Neural progenitor cell (in vitro differentiated cells): ENCODE measurements around the gene DRD2. TPM values are rescaled to one million over a fixed set of nuclear protein-coding genes. Genes with fewer than 3 reads are reported as not detected.

Source experiments
- DNase-seq: peaks from one replicate; pipeline ENCODE4 v3.0.0-alpha.2; 2016; ENCODE audit warnings: low spot score
- H2AFZ ChIP-seq: fragments of 200-600 bp; sonication (generic); replicated peaks from 2 replicates; pipeline ENCODE4 v1.6.1; 2016; ENCODE audit warnings: antibody characterized with exemption
- H3F3A ChIP-seq: fragments of 200-600 bp; sonication (generic); 2 replicates; pipeline ENCODE4 v1.6.1; 2016; ENCODE audit warnings: antibody characterized with exemption, low read depth
- H3K27ac ChIP-seq: fragments of 200-600 bp; sonication (generic); 2 replicates; pipeline ENCODE4 v1.5.1; 2016; ENCODE audit warnings: mild to moderate bottlenecking
- H3K27me3 ChIP-seq: fragments of 200-600 bp; sonication (generic); 2 replicates; pipeline ENCODE4 v1.6.1; 2016; ENCODE audit warnings: mild to moderate bottlenecking, moderate library complexity
- H3K36me3 ChIP-seq: fragments of 200-600 bp; sonication (generic); 2 replicates; pipeline ENCODE4 v1.5.1; 2016
- H3K4me1 ChIP-seq: fragments of 200-600 bp; sonication (generic); 2 replicates; pipeline ENCODE4 v1.6.1; 2016; ENCODE audit warnings: mixed run types
- H3K4me2 ChIP-seq: fragments of 200-600 bp; sonication (generic); 2 replicates; pipeline ENCODE4 v1.6.1; 2016
- H3K4me3 ChIP-seq: fragments of 200-600 bp; sonication (generic); 2 replicates; pipeline ENCODE4 v1.5.1; 2016
- H3K79me2 ChIP-seq: fragments of 200-600 bp; sonication (generic); 2 replicates; pipeline ENCODE4 v1.6.1; 2016; ENCODE audit warnings: low read depth
- H3K9ac ChIP-seq: fragments of 200-600 bp; sonication (generic); 2 replicates; pipeline ENCODE4 v1.6.1; 2016
- H3K9me3 ChIP-seq: fragments of 200-600 bp; sonication (generic); 2 replicates; pipeline ENCODE4 v1.5.1; 2016; ENCODE audit warnings: low read depth
- H4K20me1 ChIP-seq: fragments of 200-600 bp; sonication (generic); 2 replicates; pipeline ENCODE4 v1.6.1; 2016; ENCODE audit warnings: low read depth
- H3K27ac Mint-ChIP-seq: 3 replicates; pipeline ENCODE4 v1.8.0; 2021; ENCODE audit warnings: mixed read lengths
- H3K27me3 Mint-ChIP-seq: 2 replicates; pipeline ENCODE4 v1.8.0; 2022; ENCODE audit warnings: low read depth, mild to moderate bottlenecking, inconsistent platforms, moderate library complexity, mixed read lengths; ENCODE audit not compliant: insufficient read depth
- H3K36me3 Mint-ChIP-seq: 3 replicates; pipeline ENCODE4 v1.8.0; 2021; ENCODE audit warnings: mixed read lengths
- H3K4me1 Mint-ChIP-seq: 3 replicates; pipeline ENCODE4 v1.8.0; 2021; ENCODE audit warnings: mixed read lengths
- H3K4me3 Mint-ChIP-seq: 3 replicates; pipeline ENCODE4 v1.8.0; 2021; ENCODE audit warnings: mild to moderate bottlenecking, moderate library complexity, mixed read lengths
- H3K9me3 Mint-ChIP-seq: 3 replicates; pipeline ENCODE4 v1.8.0; 2020; ENCODE audit warnings: mixed read lengths
- EZH2 ChIP-seq: fragments of 200-600 bp; sonication (generic); IDR thresholded peaks from 2 replicates; pipeline ENCODE4 v1.6.1; 2017; ENCODE audit warnings: antibody characterized with exemption, mild to moderate bottlenecking, moderate library complexity
- EZH2phosphoT487 ChIP-seq: fragments of 200-600 bp; sonication (generic); IDR thresholded peaks from 2 replicates; pipeline ENCODE4 v1.6.1; 2017; ENCODE audit warnings: antibody characterized with exemption
- microRNA-seq: library from miRNA; unstranded; fragments of <30 nt; microRNA quantifications from one replicate; pipeline ENCODE4, GENCODE V29; 2016
- small RNA-seq: library from RNA; depleted of rRNA; stranded (forward); fragments of <200 nt; gene quantifications from one replicate; pipeline ENCODE3, GENCODE V24; 2015
- total RNA-seq: library from RNA; depleted of rRNA; stranded (reverse); fragments of >200 nt; gene quantifications from 2 replicates; pipeline ENCODE4 v1.2.3, GENCODE V29; 2015; ENCODE audit warnings: low replicate concordance
- TF ChIP-seq, protein P1 (sequence below): fragments of 200-600 bp; sonication (generic); IDR thresholded peaks from 2 replicates; pipeline ENCODE4 v1.5.1; 2017; ENCODE audit warnings: antibody characterized with exemption, mild to moderate bottlenecking

DRD2 gene
- total RNA-seq, 1 donor from 2014 or later = 0.21 TPM

DNA sequence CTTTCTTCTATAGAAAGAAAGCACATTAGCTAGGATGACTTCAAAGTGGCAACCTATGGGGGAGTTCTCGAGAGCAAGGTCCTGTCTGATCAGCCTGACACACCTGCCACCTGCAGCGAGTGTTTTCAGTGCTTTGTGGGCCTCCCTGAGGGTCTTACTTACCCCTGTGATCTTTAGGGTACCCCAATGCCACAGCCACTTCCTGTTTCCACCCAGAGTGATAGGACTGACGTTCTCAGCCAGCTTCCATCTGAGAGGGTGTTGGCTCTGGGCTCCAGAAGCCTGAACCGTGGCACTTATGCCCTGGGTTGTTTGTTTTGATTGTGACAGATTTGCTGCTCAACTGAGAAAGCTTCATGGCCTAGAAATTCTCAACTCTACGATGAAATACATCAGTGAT is 109.3 kb downstream of the DRD2 start:
- Histone ChIP-seq H4K20me1 (no peaks in the 10 kb centered on the region), H3K27me3 (no peaks in the 10 kb centered on the region), H3K36me3 (no peaks in the 10 kb centered on the region), H3F3A (no peaks in the 10 kb centered on the region), H3K27ac (no peak overlapping the region), H3K4me2 (no peak overlapping the region), H3K4me1 (no peaks in the 10 kb centered on the region), H3K4me3 (no peak overlapping the region), H3K9me3 (no peaks in the 10 kb centered on the region), H3K9ac (no peak overlapping the region), H3K79me2 (no peaks in the 10 kb centered on the region), H2AFZ (no peak overlapping the region)
- Mint-ChIP-seq H3K36me3 (no peaks in the 10 kb centered on the region), H3K27ac (no peak overlapping the region), H3K4me1 (no peaks in the 10 kb centered on the region), H3K4me3 (no peak overlapping the region), H3K9me3 (no peaks in the 10 kb centered on the region), H3K27me3 (peaks cover 2% of the 10 kb centered on the region)
- DNase-seq = no peak
- no peak for TF ChIP-seq EZH2phosphoT487
- no peak for TF ChIP-seq EZH2
- TF ChIP-seq, protein P1, sequence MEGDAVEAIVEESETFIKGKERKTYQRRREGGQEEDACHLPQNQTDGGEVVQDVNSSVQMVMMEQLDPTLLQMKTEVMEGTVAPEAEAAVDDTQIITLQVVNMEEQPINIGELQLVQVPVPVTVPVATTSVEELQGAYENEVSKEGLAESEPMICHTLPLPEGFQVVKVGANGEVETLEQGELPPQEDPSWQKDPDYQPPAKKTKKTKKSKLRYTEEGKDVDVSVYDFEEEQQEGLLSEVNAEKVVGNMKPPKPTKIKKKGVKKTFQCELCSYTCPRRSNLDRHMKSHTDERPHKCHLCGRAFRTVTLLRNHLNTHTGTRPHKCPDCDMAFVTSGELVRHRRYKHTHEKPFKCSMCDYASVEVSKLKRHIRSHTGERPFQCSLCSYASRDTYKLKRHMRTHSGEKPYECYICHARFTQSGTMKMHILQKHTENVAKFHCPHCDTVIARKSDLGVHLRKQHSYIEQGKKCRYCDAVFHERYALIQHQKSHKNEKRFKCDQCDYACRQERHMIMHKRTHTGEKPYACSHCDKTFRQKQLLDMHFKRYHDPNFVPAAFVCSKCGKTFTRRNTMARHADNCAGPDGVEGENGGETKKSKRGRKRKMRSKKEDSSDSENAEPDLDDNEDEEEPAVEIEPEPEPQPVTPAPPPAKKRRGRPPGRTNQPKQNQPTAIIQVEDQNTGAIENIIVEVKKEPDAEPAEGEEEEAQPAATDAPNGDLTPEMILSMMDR = no peak

DNA sequence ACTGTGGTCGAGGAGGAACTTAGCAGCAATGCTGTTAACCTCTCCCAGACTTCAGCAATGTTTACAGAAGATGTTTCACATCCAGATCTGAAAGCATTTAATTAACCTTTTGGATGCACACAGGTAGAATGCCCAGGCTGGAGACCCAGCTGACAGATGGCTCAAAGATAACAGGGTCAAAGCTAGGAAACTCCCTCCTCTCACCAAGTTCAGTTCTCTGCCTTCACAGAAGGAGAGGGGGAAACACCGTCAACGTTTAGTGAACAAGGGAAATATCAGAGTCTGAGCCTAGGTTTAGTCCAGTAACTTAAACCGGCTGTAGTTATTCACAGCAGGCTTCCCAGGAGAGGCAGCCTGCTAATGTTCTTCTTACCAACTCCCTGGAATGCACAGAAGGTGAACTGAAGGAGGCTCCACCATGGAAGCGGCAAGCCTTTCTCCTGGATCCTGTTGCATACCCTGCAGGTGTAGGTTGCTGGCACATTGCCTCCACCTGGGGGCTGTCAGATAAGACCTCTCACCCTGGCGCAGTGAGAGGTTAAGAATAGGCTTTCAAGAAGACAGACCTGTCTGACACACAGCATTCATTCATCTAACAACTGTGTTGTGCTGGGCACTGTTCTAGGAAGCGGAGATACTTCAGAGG is 111.1 kb downstream of the DRD2 start:
- no peak for TF ChIP-seq EZH2
- no peak for TF ChIP-seq EZH2phosphoT487
- TF ChIP-seq, protein P1 = no peak
- Mint-ChIP-seq H3K9me3 (no peaks in the 10 kb centered on the region), H3K27ac (no peak overlapping the region), H3K4me3 (no peak overlapping the region), H3K36me3 (peaks cover 6% of the 10 kb centered on the region), H3K27me3 (no peaks in the 10 kb centered on the region), H3K4me1 (no peaks in the 10 kb centered on the region)
- Histone ChIP-seq H4K20me1 (no peaks in the 10 kb centered on the region), H3K9ac (no peak overlapping the region), H3K4me2 (no peak overlapping the region), H3K4me1 (no peaks in the 10 kb centered on the region), H3K36me3 (no peaks in the 10 kb centered on the region), H2AFZ (no peak overlapping the region), H3K9me3 (no peaks in the 10 kb centered on the region), H3K27ac (no peak overlapping the region), H3K4me3 (no peak overlapping the region), H3K27me3 (no peaks in the 10 kb centered on the region), H3K79me2 (no peaks in the 10 kb centered on the region), H3F3A (no peaks in the 10 kb centered on the region)
- no peak for DNase-seq

DNA sequence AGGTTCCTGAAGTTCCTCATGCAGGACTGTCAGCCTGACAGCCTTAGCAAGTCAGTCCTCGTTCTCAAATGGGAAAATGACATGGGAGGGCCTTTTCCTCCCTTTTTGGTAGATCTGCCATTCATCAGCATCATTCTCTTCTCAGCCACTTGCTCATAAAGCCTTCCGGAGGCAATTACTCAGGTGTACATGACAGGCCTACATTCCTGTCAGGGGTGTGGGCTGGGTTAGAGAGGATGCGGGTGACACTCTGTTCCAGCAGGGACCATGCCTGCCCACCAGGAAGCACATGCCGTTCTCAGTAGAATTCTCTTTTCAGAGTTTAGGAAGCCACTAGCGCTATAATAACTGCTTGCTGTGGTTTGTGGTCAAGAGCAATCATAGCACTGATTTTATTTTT is 111.8 kb downstream of the DRD2 start:
- Mint-ChIP-seq H3K4me3 (no peak overlapping the region), H3K27ac (no peak overlapping the region)
- no peak overlapping the region for H2AFZ ChIP-seq

More for the DNA sequence above, 111.8 kb downstream of the DRD2 start:
- Histone ChIP-seq H3K4me1 (no peaks in the 10 kb centered on the region), H3K9me3 (no peaks in the 10 kb centered on the region), H3K27me3 (no peaks in the 10 kb centered on the region), H3K36me3 (no peaks in the 10 kb centered on the region), H3K4me2 (no peak overlapping the region), H3K4me3 (no peak overlapping the region), H3F3A (no peaks in the 10 kb centered on the region), H4K20me1 (no peaks in the 10 kb centered on the region), H3K27ac (no peak overlapping the region), H3K79me2 (no peaks in the 10 kb centered on the region), H3K9ac (no peak overlapping the region)
- Mint-ChIP-seq H3K4me1 (no peaks in the 10 kb centered on the region), H3K27me3 (no peaks in the 10 kb centered on the region), H3K9me3 (no peaks in the 10 kb centered on the region), H3K36me3 (peaks cover 8% of the 10 kb centered on the region)
- no peak for TF ChIP-seq EZH2phosphoT487
- TF ChIP-seq EZH2 = no peak
- TF ChIP-seq, protein P1 = no peak
- DNase-seq = no peak

Small RNA genes within 50 kb of the gene (microRNA-seq; reads per million reads assigned to microRNA genes)
- not detected for gene MIR4301

Small RNA genes within 50 kb of the gene (small RNA-seq; reads per million reads assigned to genes)
- not detected for gene MIR4301

Other genes starting within 250 kb of the DRD2 start
- 21.8 and 33.4 TPM in 2 replicates for gene TTC12, start 160.8 kb downstream of the DRD2 start, total RNA-seq
- gene ANKK1, start 87.6 kb downstream of the DRD2 start, total RNA-seq = 0.22 TPM in 1 of 2 replicates, not detected in the other
- 0.74 TPM in 1 of 2 replicates, not detected in the other for gene TMPRSS5, start 230.9 kb upstream of the DRD2 start, total RNA-seq